Measurements from ENCODE around the gene CLN6. TPM values are rescaled to one million over a fixed set of nuclear protein-coding genes. Genes with fewer than 3 reads are reported as not detected.
A peak's percentile ranks its signal among the peaks of the same experiment; 100 is the strongest.

CLN6 gene
- total RNA-seq (2014; rRNA removed; shearing (Covaris generic)) (50.3 and 60.2 TPM in 2 replicates), total RNA-seq (2022) (101 and 117 TPM in 2 replicates), Bru-seq, nascent RNA (percentile 45 among the genes with signal in this experiment), BruChase-seq, experiment 1, labeled RNA remaining after a 6-hour chase (percentile 64 among the genes with signal in this experiment), BruChase-seq, experiment 2, labeled RNA remaining after a 2-hour chase (percentile 60 among the genes with signal in this experiment)
- long read RNA-seq, partial matches to known transcripts = 0 of 17 reads
- long read RNA-seq, other reads (novel, unspliced or antisense) = 12 of 17 reads

DNA sequence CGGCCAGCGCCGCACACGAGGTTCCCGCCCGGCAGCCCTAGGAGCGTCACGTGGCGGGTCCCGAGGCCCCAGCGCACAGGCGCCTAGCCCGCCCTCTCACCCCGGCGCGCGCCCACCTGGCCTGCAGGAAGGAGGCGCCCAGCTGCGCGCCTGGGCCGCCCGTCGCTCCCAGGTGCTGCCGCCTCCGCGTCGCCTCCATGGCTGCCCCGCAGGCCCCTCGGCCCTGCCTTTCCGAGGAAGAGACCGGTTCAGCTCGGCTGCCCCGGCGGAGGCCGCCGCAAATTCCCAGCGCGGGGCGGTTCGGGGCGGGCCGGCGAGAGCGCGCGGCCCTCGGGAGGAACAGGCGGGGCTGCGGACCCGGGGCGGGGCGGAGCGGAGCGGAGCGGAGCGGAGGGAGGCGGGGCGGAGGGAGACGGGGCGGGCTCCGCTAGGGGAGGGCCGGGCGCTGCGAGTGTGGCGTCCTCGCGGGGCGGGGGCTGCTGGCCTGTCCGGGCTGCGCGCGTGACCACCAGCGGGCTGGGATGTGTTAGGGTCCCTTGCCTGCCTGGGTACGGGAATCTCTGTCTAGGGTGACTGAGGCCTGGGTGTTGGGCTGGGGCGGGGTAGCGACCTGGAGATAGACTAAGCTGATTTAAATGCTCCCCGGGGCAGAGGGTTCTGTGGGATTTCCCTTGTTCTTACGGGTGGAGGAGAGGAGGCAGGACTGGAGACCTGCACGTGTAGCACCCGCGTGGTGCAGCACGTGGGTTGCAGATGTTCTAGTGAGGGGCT, at the start of gene CLN6:
Gene CLN6, minus strand, starts transcription at position 343 of the 771 bp plus-strand sequence. Its CDS starts 144 bp downstream, at position 199.
- H2AFZ ChIP-seq (ENCODE audit: low read length) = peak within 1 kb of the TSS; percentile 88
- no TSS peak for BruUV-seq (replicated peaks)
- no peaks in the 10 kb centered on the region for H3K9me3 ChIP-seq (ENCODE audit: low read length)
- intact Hi-C loops (cut with micrococcal nuclease; ENCODE audit: unreplicated experiment) = loop anchor here (1.0 to 5.0 kb wide), 5 partner anchors 40 to 447 kb away; partner anchors contain the start of gene PIAS1
- DNase-seq (ENCODE audit: low spot score) = peak; percentile 92
- peaks cover 49% of the 10 kb centered on the region for H3K4me1 ChIP-seq (ENCODE audit: insufficient read depth, low read length, poor library complexity, severe bottlenecking)
- peak within 1 kb of the TSS; percentile 89 for H3K4me2 ChIP-seq (ENCODE audit: low read length)
- peaks cover 46% of the 10 kb centered on the region for H3K79me2 ChIP-seq (ENCODE audit: insufficient read depth, low read depth, low read length)
- peak within 1 kb of the TSS; percentile 80 for H3K4me3 ChIP-seq (ENCODE audit: low read depth, low read length, poor library complexity, severe bottlenecking)
- POLR2A ChIA-PET = interaction anchor here (0.6 to 0.7 kb wide), 2 partner anchors 14 to 67 kb away, joined by 3 read pairs; no protein-coding TSS in a partner anchor
- TF ChIP-seq EZH2phosphoT487 (IDR thresholded peaks at IDR 0.05; ENCODE audit: borderline replicate concordance, low read depth, low read length) = no peak
- TF ChIP-seq, protein P1, sequence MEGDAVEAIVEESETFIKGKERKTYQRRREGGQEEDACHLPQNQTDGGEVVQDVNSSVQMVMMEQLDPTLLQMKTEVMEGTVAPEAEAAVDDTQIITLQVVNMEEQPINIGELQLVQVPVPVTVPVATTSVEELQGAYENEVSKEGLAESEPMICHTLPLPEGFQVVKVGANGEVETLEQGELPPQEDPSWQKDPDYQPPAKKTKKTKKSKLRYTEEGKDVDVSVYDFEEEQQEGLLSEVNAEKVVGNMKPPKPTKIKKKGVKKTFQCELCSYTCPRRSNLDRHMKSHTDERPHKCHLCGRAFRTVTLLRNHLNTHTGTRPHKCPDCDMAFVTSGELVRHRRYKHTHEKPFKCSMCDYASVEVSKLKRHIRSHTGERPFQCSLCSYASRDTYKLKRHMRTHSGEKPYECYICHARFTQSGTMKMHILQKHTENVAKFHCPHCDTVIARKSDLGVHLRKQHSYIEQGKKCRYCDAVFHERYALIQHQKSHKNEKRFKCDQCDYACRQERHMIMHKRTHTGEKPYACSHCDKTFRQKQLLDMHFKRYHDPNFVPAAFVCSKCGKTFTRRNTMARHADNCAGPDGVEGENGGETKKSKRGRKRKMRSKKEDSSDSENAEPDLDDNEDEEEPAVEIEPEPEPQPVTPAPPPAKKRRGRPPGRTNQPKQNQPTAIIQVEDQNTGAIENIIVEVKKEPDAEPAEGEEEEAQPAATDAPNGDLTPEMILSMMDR (conservative IDR thresholded peaks at IDR 0.05; ENCODE audit: low read length) = no peak; the same call in 1 of the 2 replicates
- H3K36me3 ChIP-seq (ENCODE audit: insufficient read depth, low read length) = peaks cover 10% of the 10 kb centered on the region
- H3K9me2 ChIP-seq (ENCODE audit: insufficient read depth, low read length) = no peaks in the 10 kb centered on the region
- CTCF ChIA-PET (ENCODE audit: unreplicated experiment) = no interaction called here
- no peaks in the 10 kb centered on the region for H4K20me1 ChIP-seq (ENCODE audit: insufficient read depth, low read length)
- peak within 1 kb of the TSS; percentile 80 for H3K27ac ChIP-seq (ENCODE audit: low read depth, low read length, poor library complexity, severe bottlenecking)

DNA sequence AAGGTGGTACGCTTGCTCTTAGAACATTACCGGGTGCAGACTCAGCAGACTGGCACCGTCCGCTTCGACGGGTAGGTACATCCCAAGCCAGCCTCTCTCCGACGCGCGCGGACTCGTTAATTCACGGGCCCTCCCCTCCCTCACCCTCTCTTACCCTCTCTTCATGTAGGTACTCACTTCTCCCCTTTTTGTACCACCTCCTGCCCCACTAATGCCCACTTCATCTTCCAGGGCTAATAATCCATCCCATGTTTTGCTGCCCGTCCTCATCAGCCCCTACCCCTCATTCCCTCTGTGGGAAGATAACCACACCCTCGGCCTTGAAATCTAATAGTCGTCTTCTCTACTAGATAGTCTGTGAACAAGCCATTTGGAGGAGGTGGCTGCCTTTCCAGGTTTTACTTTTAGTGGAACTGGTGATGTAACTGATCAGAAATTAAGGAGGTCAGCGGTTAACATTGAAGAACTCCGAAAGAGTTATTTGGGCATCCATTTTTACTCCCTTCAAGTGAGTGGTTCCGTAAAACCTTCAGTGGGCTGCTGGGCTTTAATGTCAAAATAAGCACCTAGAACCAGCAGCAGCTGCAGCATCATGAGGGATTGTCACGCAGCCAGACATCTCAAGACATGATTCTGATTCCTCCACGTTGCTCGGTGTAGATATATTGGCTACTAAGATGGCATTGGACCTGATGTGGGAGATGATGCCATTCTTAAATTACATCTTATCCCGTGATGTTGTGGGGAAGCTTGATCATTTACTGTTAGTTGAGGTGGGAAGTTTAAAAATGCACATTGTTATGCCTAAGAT, 49.3 kb upstream of the CLN6 start:
- TSS peak; percentile 53 for BruUV-seq (replicated peaks)
- Histone ChIP-seq H2AFZ (ENCODE audit: low read length) (peak overlapping the region; percentile 89; the same call in 1 of the 2 replicates), H3K9me3 (ENCODE audit: low read length) (no peaks in the 10 kb centered on the region), H3K79me2 (ENCODE audit: insufficient read depth, low read depth, low read length) (peaks cover 54% of the 10 kb centered on the region), H3K27ac (ENCODE audit: low read depth, low read length, poor library complexity, severe bottlenecking) (peak overlapping the region; percentile 79), H4K20me1 (ENCODE audit: insufficient read depth, low read length) (peaks cover 30% of the 10 kb centered on the region), H3K36me3 (ENCODE audit: insufficient read depth, low read length) (peaks cover 24% of the 10 kb centered on the region), H3K9me2 (ENCODE audit: insufficient read depth, low read length) (no peaks in the 10 kb centered on the region), H3K4me3 (ENCODE audit: low read depth, low read length, poor library complexity, severe bottlenecking) (peak overlapping the region; percentile 82), H3K4me1 (ENCODE audit: insufficient read depth, low read length, poor library complexity, severe bottlenecking) (peaks cover 33% of the 10 kb centered on the region), H3K4me2 (ENCODE audit: low read length) (peak overlapping the region; percentile 95)
- DNase-seq (ENCODE audit: low spot score) = peak; percentile 29
- intact Hi-C loops (cut with micrococcal nuclease; ENCODE audit: unreplicated experiment) = loop anchor here (2.0 to 5.0 kb wide), 3 partner anchors 20 to 496 kb away; partner anchors contain the start of gene CLN6
- TF ChIP-seq, protein P1 (conservative IDR thresholded peaks at IDR 0.05; ENCODE audit: low read length) = 0 out of 2 replicates have a peak, but pooled peaks have one; percentile 12
- TF ChIP-seq EZH2phosphoT487 (IDR thresholded peaks at IDR 0.05; ENCODE audit: borderline replicate concordance, low read depth, low read length) = no peak
- ChIA-PET POLR2A (interaction anchor here (1.2 to 1.3 kb wide), 2 partner anchors 13 to 18 kb away, joined by 6 read pairs; no protein-coding TSS in a partner anchor), CTCF (ENCODE audit: unreplicated experiment) (no interaction called here)
